HUES48 (cell line): Measurements from ENCODE around the gene ZFAND2B.
"Not testable (repeated sequence)": the region's sequence is repeated elsewhere in the genome, so short reads cannot be mapped to it uniquely, and the experiment has no call there.

ENCODE experiments used
- H3K27ac ChIP-seq: one replicate; pipeline ENCODE4 v1.7.0; 2013; ENCODE audit warnings: low read depth, low read length, inconsistent platforms
- H3K27me3 ChIP-seq: 2 replicates; pipeline ENCODE4 v1.6.1; 2013; ENCODE audit warnings: mild to moderate bottlenecking, low read length; ENCODE audit not compliant: control insufficient read depth, insufficient read depth
- H3K36me3 ChIP-seq: 2 replicates; pipeline ENCODE4 v1.6.1; 2013; ENCODE audit warnings: low read length; ENCODE audit not compliant: control insufficient read depth, insufficient read depth
- H3K4me1 ChIP-seq: 2 replicates; pipeline ENCODE4 v1.6.1; 2013; ENCODE audit warnings: mild to moderate bottlenecking, low read length; ENCODE audit not compliant: control insufficient read depth, insufficient read depth
- H3K4me3 ChIP-seq: 2 replicates; pipeline ENCODE4 v1.5.1; 2013; ENCODE audit warnings: mild to moderate bottlenecking, low read depth, low read length
- H3K9ac ChIP-seq: 2 replicates; pipeline ENCODE4 v1.6.1; 2013; ENCODE audit warnings: mild to moderate bottlenecking, low read depth, low read length, moderate library complexity
- H3K9me3 ChIP-seq: 2 replicates; pipeline ENCODE4 v1.6.1; 2013; ENCODE audit warnings: low read length; ENCODE audit not compliant: control insufficient read depth, insufficient read depth

The ZFAND2B gene

GRCh38 chr2:219249203-219249980, 42.8 kb downstream of the ZFAND2B start:
- Histone ChIP-seq H3K27ac (peak overlapping the region; percentile 70), H3K4me1 (peaks cover 15% of the 10 kb centered on the region), H3K27me3 (peaks cover 33% of the 10 kb centered on the region), H3K9ac (no peak overlapping the region), H3K4me3 (no peak overlapping the region), H3K9me3 (no peaks in the 10 kb centered on the region), H3K36me3 (peaks cover 29% of the 10 kb centered on the region)

GRCh38 chr2:219250049-219250781, 43.6 kb downstream of the ZFAND2B start:
- H3K9ac ChIP-seq: no peak overlapping the region
- H3K27me3 ChIP-seq: peaks cover 42% of the 10 kb centered on the region
- H3K4me1 ChIP-seq: peaks cover 19% of the 10 kb centered on the region
- H3K27ac ChIP-seq: no peak overlapping the region
- no peak overlapping the region for H3K4me3 ChIP-seq
- no peaks in the 10 kb centered on the region for H3K9me3 ChIP-seq
- H3K36me3 ChIP-seq: peaks cover 29% of the 10 kb centered on the region

GRCh38 chr2:219251656-219252055, 45.1 kb downstream of the ZFAND2B start:
- Histone ChIP-seq H3K27me3 (peaks cover 56% of the 10 kb centered on the region), H3K9me3 (no peaks in the 10 kb centered on the region), H3K36me3 (peaks cover 29% of the 10 kb centered on the region), H3K4me3 (no peak overlapping the region), H3K4me1 (peaks cover 15% of the 10 kb centered on the region), H3K9ac (no peak overlapping the region), H3K27ac (no peak overlapping the region)

- peak overlapping the region; percentile 73; the same call in 1 of the 2 replicates for H3K4me3 ChIP-seq
- H3K9me3 ChIP-seq: no peaks in the 10 kb centered on the region
- no peak overlapping the region for H3K27ac ChIP-seq
- H3K27me3 ChIP-seq: peaks cover 58% of the 10 kb centered on the region
- H3K9ac ChIP-seq: no peak overlapping the region
- H3K4me1 ChIP-seq: peaks cover 15% of the 10 kb centered on the region
- peaks cover 25% of the 10 kb centered on the region for H3K36me3 ChIP-seq
These were observed 45.5 kb downstream of the ZFAND2B start for GRCh38 chr2:219252084-219252483.

GRCh38 chr2:219252570-219252899, 46.0 kb downstream of the ZFAND2B start:
- H3K4me3 ChIP-seq: peak overlapping the region; percentile 73
- peaks cover 15% of the 10 kb centered on the region for H3K4me1 ChIP-seq
- peaks cover 58% of the 10 kb centered on the region for H3K27me3 ChIP-seq
- H3K9me3 ChIP-seq: no peaks in the 10 kb centered on the region
- H3K27ac ChIP-seq: no peak overlapping the region
- H3K36me3 ChIP-seq: peaks cover 20% of the 10 kb centered on the region
- H3K9ac ChIP-seq: no peak overlapping the region

- no peaks in the 10 kb centered on the region for H3K9me3 ChIP-seq
- H3K4me3 ChIP-seq: peak within 1 kb of the TSS; percentile 73
- peaks cover 15% of the 10 kb centered on the region for H3K4me1 ChIP-seq
- no peak within 1 kb of the TSS for H3K9ac ChIP-seq
- H3K27ac ChIP-seq: no peak within 1 kb of the TSS
- peaks cover 58% of the 10 kb centered on the region for H3K27me3 ChIP-seq
- peaks cover 14% of the 10 kb centered on the region for H3K36me3 ChIP-seq
These were observed 46.5 kb downstream of the ZFAND2B start, which contains the start of gene TUBA4B for GRCh38 chr2:219252900-219253752. TUBA4B (plus strand) TSS chr2:219253243; CDS start chr2:219253408, 165 bp downstream.

GRCh38 chr2:219253753-219254589, 47.4 kb downstream of the ZFAND2B start, which contains the start of gene TUBA4A:
TUBA4A (minus strand) TSS chr2:219253918; CDS start chr2:219253858, 60 bp downstream.
- H3K36me3 ChIP-seq: peaks cover 7% of the 10 kb centered on the region
- no peak within 1 kb of the TSS for H3K27ac ChIP-seq
- no peaks in the 10 kb centered on the region for H3K9me3 ChIP-seq
- H3K27me3 ChIP-seq: peaks cover 58% of the 10 kb centered on the region
- no peak within 1 kb of the TSS for H3K9ac ChIP-seq
- peak within 1 kb of the TSS; percentile 73 for H3K4me3 ChIP-seq
- peaks cover 15% of the 10 kb centered on the region for H3K4me1 ChIP-seq

- H3K27me3 ChIP-seq: peaks cover 63% of the 10 kb centered on the region
- peak overlapping the region; percentile 73 for H3K4me3 ChIP-seq
- H3K27ac ChIP-seq: no peak overlapping the region
- H3K4me1 ChIP-seq: peaks cover 15% of the 10 kb centered on the region
- peaks cover 6% of the 10 kb centered on the region for H3K36me3 ChIP-seq
- H3K9me3 ChIP-seq: no peaks in the 10 kb centered on the region
- H3K9ac ChIP-seq: no peak overlapping the region
These were observed 48.1 kb downstream of the ZFAND2B start for GRCh38 chr2:219254590-219255201.

GRCh38 chr2:219258942-219259341, 52.4 kb downstream of the ZFAND2B start:
- not testable (repeated sequence) for H3K36me3 ChIP-seq
- peaks cover 44% of the 10 kb centered on the region for H3K27me3 ChIP-seq

More at GRCh38 chr2:219258942-219259341, 52.4 kb downstream of the ZFAND2B start:
- H3K9me3 ChIP-seq, H3K4me1 ChIP-seq, H3K27ac ChIP-seq, H3K9ac ChIP-seq, H3K4me3 ChIP-seq: not testable (repeated sequence)
